Measurements from ENCODE around the gene IPO13.

Gene IPO13

DNA sequence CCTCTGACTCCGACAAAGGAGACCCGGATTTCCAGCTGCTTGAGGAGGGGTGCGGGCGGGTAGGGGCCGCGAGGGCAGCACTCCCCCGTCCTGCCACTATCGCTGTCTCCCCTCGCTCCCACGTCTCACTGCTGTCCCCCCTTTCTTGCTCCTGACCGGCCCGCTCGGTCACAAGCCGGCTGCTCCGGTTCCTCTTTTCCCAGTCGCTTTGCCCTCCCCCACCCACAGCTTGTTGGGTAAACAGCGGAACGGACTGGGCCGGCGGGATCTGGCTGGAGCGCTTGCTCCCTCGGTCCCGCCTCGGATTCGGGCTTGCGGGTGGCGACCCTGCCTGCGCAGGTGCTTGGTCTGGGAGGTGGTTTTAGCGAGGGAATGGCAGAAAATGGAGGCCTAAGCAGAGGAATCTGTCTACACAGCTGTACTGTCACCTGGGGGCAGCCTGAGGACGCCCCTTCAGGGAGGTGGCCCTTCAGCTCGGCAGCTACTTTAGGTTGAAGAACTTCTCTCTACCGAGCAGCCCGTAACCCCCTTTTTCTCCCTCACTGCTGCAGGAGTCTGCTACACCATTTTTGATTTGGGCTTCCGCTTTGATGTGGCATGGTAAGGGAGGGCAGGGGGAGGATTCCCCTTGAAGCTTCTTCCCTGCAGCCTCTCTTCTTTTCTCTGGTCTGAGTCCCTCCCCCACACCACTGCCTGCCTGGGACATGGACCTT is 28.7 kb downstream of the IPO13 start:
- DNase-seq = peak in 1 of 2 donors; percentile 34

GRCh38 chr1:43976045-43976444 is 29.3 kb downstream of the IPO13 start:
- DNase-seq = no peak

GRCh38 chr1:43976890-43977289 is 30.1 kb downstream of the IPO13 start:
- DNase-seq = no peak

DNA sequence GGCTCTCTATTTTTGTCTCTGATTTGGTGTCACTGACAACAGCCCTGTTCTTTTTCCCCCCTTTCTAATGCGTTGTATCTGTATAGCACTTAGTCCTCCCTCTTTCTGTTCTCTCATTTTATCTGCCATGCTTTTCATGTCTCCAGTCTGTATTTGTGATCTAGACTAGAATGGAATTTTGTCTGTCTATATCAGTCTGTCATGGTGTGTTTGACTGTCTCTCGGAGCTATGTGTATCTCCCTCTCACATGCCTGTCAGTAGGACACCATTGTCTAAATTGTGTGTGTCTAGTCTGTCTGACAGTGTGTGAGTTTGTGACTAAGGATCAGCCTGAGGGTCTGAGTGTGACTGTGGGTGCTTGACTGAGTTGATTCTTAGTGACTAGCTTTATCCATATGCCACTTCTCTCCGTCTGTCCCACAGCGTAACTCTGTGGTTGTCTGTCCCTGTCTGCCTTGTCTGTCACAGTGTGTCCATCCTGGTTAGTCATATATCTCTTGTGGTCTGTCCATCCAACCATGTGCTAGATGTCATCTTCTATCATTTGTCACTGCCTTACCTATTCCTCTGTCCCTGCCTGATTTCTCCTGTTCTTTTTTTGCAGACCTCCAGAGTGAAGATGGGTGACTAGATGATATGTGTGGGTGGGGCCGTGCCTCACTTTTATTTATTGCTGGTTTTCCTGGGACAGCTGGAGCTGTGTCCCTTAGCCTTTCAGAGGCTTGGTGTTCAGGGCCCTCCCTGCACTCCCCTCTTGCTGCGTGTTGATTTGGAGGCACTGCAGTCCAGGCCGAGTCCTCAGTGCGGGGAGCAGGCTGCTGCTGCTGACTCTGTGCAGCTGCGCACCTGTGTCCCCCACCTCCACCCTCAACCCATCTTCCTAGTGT is 30.9 kb downstream of the IPO13 start:
- DNase-seq = no peak

DNA sequence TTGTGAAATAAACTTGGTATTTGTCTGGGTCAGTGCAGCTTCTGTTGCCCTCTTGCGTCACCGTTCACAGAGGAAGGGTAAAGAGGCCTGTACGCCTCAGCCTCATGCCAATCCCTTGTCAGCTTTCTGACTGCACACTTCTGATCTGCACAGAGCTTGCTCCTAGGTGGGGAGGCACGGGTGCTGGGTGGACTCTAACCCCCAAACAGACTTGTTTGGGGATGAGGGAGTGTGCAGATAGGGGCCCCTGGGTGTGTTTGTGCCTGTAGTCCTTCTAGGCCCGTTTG is 31.5 kb downstream of the IPO13 start:
- DNase-seq = no peak

GRCh38 chr1:43978551-43979260 is 32.0 kb downstream of the IPO13 start, which contains the start of gene B4GALT2:
Gene B4GALT2, plus strand, starts transcription at chr1:43979210. Its CDS starts 1,951 bp downstream, at chr1:43981161.
- peak in 1 of 2 donors; percentile 26 for DNase-seq

DNA sequence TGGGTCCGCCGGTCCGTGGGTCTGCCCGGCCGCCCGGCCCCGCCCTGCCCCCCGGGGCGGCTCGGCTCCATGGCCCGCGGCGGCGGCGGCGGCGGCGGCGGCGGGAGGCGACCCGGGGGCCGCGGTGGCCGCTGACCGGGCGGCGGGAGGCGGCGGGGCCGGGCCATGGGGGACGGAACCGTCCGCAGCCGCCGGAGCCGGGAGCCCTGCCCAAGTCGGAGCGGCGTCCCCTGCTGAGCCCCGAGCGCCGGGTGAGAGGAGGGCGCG is 32.4 kb downstream of the IPO13 start:
- no peak for DNase-seq

GRCh38 chr1:43979528-43980254 is 32.9 kb downstream of the IPO13 start:
- peak in 1 of 2 donors; percentile 15 for DNase-seq

DNA sequence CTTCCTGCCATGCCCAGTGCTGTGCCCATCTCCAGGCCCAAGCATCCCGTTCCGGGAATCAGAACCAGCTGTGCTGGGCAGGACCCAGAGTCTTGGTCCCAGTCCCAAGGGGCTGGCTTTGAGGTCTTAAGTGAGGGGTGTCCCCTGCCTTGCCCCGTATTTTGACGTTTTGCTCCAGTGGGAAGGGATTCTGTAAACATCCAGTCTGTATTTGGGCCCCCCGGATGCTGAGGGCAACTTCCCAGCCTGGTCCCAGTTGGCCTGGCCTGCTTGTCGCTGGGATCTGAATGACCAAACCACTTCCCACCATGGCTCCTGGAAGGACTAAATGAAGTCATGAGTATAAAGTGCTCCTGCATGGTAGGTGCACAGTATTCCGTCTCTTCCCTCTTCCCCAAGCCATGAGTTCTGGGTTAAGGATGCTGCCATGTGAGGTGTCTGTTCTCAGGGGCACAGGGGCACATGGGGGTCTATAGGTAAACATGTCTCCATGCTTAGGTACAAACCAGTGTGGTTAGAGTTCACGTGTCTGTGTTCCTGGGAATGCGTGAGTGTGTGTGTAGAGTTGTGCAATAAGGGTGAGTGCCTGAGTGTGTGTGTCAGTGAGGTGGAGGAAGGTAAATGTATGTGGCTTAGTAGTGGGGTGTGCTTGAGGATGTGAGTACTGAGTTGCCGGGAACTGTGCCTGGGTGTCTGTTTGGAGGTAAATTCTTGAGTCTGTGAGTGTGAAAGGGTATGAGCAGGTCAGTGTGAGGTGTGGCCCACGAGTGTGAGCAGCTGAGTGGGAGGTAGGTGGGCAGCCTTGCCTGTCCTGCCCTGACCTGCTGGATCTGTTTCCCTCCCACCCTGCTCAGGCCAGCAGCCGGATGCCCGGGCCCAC is 33.7 kb downstream of the IPO13 start:
- DNase-seq = no peak

DNA sequence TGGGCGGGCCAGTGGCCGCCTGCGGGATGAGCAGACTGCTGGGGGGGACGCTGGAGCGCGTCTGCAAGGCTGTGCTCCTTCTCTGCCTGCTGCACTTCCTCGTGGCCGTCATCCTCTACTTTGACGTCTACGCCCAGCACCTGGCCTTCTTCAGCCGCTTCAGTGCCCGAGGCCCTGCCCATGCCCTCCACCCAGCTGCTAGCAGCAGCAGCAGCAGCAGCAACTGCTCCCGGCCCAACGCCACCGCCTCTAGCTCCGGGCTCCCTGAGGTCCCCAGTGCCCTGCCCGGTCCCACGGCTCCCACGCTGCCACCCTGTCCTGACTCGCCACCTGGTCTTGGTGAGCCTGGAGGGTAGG is 34.4 kb downstream of the IPO13 start:
- DNase-seq = no peak

- no peak for DNase-seq
These were observed 34.9 kb downstream of the IPO13 start for GRCh38 chr1:43981636-43982035.

GRCh38 chr1:43982241-43982640 is 35.5 kb downstream of the IPO13 start:
- no peak for DNase-seq

DNA sequence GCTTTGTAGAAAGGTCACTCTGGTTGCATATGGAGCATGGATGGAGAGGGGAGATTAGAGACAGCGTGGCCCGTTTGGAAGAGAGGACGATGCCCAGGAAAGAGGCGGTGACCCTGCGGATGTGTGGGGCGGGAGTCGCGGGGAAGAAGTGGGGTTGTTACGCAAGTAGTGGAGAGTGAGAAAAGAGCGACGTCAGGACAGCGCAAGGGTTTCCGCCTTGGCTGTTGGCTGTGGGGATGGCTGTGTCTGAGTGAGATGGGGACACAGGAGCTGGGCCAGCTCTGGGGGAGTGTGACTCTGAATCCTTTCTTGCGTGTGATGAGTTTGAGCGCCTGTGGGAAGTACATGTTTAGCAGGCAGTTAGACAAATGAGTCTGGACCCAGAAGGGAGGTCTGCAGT is 36.1 kb downstream of the IPO13 start:
- DNase-seq = no peak

GRCh38 chr1:43983253-43983899 is 36.6 kb downstream of the IPO13 start:
- DNase-seq = no peak

DNA sequence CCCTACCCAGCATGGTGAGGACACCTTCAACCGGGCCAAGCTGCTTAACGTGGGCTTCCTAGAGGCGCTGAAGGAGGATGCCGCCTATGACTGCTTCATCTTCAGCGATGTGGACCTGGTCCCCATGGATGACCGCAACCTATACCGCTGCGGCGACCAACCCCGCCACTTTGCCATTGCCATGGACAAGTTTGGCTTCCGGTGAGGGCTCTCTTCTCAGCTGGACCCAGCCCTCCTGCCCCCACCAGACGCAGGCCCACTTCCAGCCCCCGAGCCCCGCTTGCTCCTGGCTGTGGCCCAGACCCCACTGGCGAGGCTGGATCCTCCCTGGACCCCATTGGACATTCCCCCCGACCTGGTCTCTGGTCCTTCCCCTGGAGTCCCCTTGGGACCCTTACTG is 38.1 kb downstream of the IPO13 start:
- no peak for DNase-seq

DNA sequence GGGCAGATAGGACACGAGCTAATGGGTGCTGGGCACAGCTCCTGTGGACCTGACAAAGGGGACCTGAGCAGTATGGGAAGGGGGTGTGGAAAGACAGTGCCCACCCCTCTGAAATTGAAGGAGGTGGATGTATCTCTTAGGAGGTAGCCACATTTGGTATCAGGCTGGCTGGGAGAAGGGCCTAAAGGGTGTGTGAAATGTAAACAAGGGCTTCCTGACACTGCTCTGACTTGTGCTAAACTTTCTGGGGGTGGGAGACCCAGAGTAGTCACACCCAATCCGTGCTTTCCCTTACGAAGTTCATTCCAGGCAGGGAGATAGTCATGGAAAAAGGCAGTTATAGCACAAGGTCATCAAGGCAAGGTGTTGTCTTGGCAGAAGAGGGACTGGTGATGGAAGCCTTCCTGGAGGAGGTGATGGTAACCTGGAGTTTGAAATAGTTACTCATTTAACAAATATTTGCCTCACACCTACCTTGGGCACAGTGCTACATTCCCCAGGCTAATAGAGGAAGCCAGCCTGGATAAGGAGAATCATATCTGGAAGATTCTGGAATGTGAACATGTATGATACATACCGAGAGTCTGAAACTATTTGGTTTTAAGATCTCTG is 39.3 kb downstream of the IPO13 start:
- no peak for DNase-seq

DNA sequence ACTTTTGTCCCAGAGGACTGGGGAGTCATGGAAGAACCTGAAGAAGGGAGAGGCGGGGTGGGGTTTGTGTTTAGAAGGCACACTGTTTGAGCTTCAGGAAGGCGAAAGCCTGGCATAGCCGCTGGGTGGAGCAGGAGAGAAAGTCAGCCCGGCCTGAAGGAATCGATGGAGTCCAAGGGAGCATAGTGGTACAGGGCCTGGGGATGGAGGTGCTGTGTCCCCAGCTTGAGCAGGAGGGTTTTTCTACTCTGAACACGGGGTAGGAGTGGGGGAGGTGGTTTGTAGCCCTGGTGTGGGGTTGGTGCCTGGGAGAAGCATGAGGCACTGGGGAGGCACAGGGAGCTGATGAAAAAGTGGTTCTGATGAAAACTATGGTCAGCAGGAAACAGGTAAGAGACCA is 40.0 kb downstream of the IPO13 start:
- DNase-seq = no peak

DNA sequence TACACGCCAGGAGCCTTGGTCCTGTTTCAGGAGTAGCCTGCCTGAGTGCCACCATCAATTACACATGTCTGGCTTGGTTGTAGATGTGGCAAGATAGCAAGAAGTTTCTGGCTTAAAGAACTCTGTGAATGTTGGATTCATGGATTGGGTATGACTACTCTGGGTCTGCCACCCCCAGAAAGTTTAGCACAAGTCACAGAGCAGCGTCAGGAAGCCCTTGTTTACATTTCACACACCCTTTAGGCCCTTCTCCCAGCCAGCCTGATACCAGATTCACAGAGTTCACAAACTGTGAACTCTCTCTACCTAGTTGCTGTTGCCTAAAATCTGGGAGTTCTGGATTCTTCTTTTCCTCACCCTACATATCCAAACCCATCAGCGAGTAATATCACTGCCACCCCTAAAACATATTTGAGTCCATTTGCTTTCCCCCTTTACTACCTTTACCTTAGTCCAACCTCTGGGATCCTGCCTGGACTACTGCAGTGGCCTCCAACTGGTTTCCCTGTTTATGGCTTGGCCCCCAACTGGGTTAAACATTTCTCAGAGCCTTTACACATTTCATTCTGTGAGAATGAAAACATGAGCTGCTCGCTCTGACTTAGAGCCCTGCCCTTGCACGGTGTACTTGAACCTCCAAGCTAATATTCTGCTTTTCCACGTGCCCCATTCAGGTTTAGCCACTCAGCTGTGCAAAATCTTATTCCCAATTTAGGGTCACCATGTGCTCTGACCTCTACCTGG is 40.6 kb downstream of the IPO13 start:
- no peak for DNase-seq

DNA sequence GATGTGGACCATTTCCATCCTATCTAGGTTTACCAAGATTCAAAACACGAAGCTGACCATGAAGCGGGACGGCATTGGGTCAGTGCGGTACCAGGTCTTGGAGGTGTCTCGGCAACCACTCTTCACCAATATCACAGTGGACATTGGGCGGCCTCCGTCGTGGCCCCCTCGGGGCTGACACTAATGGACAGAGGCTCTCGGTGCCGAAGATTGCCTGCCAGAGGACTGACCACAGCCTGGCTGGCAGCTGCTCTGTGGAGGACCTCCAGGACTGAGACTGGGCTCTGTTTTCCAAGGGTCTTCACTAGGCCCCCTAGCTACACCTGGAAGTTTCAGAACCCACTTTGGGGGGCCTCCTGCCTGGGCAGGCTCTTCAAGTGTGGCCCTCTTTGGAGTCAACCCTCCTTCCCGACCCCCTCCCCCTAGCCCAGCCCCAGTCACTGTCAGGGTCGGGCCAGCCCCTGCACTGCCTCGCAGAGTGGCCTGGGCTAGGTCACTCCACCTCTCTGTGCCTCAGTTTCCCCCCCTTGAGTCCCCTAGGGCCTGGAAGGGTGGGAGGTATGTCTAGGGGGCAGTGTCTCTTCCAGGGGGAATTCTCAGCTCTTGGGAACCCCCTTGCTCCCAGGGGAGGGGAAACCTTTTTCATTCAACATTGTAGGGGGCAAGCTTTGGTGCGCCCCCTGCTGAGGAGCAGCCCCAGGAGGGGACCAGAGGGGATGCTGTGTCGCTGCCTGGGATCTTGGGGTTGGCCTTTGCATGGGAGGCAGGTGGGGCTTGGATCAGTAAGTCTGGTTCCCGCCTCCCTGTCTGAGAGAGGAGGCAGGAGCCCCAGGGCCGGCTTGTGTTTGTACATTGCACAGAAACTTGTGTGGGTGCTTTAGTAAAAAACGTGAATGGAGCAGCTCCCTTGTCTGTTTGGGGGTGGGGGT is 43.8 kb downstream of the IPO13 start:
- DNase-seq = no peak

DNA sequence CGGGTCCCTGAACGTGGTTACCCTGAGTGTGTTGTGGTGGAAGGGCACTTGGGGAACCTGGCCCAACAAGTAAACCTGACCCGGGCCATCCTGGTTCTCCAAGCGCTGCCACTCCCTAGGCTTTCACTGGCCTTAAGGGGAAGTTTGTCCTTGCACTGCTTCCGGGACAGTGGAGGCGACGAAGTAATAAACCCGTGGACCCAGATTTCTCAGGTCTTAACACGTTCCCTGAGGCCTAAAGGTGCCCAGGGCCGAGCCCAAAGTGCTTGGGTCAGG is 44.4 kb downstream of the IPO13 start:
- no peak for DNase-seq

Data from hippocampal formation (tissue), 2 donors.